ENCODE measurements around the gene IFITM2. TPM values are rescaled to one million over a fixed set of nuclear protein-coding genes. Genes with fewer than 3 reads are reported as not detected.
"Not testable (repeated sequence)": the region's sequence is repeated elsewhere in the genome, so short reads cannot be mapped to it uniquely, and the experiment has no call there.

IFITM2 gene
- total and polyA plus RNA-seq, 2 donors (not counting 1 experiment from before 2014, with no cell fraction given) = 51.2 to 714 TPM

DNA sequence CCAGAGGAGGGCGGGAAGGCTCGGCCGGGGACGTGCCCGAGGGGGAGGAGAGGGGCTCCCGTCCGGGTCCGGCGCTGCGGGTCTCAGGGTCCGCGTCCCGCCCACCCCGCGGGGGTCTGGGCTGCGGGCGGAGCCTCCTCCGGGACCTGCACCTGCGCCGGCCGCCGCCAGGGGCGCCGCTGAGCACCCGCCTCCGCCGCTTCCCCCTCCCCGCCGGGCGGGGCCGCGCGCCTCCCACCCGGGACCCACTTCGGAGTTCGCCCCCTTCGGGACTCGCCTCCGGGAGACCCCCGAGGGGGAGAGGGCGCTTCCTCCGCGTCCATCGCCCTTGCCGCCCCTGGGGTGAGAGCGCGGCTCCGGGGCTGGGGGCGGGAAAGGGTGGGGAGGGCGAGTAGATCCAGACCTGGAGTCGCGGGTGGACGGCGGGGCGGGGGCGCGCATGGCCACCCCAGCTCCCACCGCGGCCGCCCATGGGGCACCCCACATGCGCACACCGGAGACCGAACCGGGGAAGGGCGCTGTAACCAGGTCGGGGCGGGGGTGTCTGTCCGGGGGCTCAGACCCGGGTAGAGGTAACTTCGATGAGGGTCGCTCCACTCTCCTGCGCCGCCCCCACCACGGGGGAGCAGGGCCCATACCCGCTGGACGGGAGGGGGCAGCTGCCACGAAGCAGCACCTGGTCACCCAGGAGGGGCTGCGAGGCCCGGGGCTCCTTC lies 10.9 kb downstream of the IFITM2 start:
- Histone ChIP-seq H3K27ac (ENCODE audit: insufficient read depth, low read length) (peak overlapping the region; percentile 51), H3K4me2 (ENCODE audit: extremely low read depth, insufficient read depth, low read length) (peak overlapping the region; percentile 25), H3K4me3 (replicated peaks in 1 of 4; ENCODE audit: control extremely low read depth in 1 of 4, insufficient read depth in 1 of 4, low read depth in 3 of 4, low read length in 4 of 4) (peak overlapping the region in 3 of 4 experiments; percentile 46 to 83 (median 82)), H3K9ac (ENCODE audit: insufficient read depth, low read length) (peak overlapping the region; percentile 66), H3K79me2 (ENCODE audit: control insufficient read depth, insufficient read depth, low read length) (peaks cover 12% of the 10 kb centered on the region)
- H3K36me3 ChIP-seq (ENCODE audit: control insufficient read depth, insufficient read depth, low read length); H3K4me1 ChIP-seq (ENCODE audit: control insufficient read depth, extremely low read depth, insufficient read depth, low read length); H3K27me3 ChIP-seq (ENCODE audit: control insufficient read depth, insufficient read depth, low read length); H2AFZ ChIP-seq (ENCODE audit: low read length); H4K20me1 ChIP-seq (ENCODE audit: control insufficient read depth, extremely low read depth, insufficient read depth, low read length); H3K9me3 ChIP-seq (ENCODE audit: control insufficient read depth, insufficient read depth, low read depth, low read length); DNase-seq (ENCODE audit: low read depth in 2 of 2): not testable (repeated sequence)

DNA sequence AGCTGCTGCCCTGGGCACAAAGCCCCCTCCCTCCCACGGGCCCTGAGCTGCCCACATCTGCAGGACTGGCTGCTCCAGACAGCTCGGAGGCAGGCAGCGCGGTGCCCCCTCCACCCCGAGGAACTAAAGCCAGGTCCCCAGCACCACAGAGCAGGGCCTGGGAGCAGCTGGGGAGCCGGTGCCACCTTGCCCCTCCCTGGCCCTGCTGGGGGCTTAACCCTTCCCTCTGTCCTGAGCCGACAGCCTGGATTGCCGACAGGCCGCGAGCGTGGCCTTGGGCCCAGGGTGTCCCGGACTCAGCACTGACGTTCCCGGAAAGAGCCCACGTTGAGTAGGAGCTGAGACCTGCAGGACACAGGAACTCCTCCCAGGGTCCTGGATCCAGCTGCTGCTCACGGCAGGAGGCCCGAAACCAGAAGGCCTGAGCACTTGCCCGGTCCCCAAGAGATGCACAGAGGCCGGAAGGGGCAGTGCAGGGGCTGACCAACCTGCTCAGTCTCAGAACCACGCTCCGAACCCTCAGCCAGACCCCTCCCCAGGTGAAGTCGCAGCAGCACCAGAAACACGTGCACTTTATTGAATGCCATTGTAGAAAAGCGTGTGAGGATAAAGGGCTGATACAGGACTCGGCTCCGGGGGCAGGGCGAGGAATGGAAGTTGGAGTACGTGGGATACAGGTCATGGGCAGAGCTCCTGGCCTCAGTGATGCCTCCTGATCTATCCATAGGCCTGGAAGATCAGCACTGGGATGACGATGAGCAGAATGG lies 11.7 kb downstream of the IFITM2 start:
- H3K27me3 ChIP-seq (ENCODE audit: control insufficient read depth, insufficient read depth, low read length); H3K9me3 ChIP-seq (ENCODE audit: control insufficient read depth, insufficient read depth, low read depth, low read length); H3K4me1 ChIP-seq (ENCODE audit: control insufficient read depth, extremely low read depth, insufficient read depth, low read length); DNase-seq (ENCODE audit: low read depth in 2 of 2); H4K20me1 ChIP-seq (ENCODE audit: control insufficient read depth, extremely low read depth, insufficient read depth, low read length); H3K36me3 ChIP-seq (ENCODE audit: control insufficient read depth, insufficient read depth, low read length); H2AFZ ChIP-seq (ENCODE audit: low read length): not testable (repeated sequence)
- Histone ChIP-seq H3K9ac (ENCODE audit: insufficient read depth, low read length) (peak overlapping the region; percentile 79), H3K27ac (ENCODE audit: insufficient read depth, low read length) (peak overlapping the region; percentile 94), H3K79me2 (ENCODE audit: control insufficient read depth, insufficient read depth, low read length) (peaks cover 12% of the 10 kb centered on the region), H3K4me2 (ENCODE audit: extremely low read depth, insufficient read depth, low read length) (peak overlapping the region; percentile 92), H3K4me3 (replicated peaks in 1 of 4; ENCODE audit: control extremely low read depth in 1 of 4, insufficient read depth in 1 of 4, low read depth in 3 of 4, low read length in 4 of 4) (peak overlapping the region; percentile 48 to 88 (median 82))

DNA sequence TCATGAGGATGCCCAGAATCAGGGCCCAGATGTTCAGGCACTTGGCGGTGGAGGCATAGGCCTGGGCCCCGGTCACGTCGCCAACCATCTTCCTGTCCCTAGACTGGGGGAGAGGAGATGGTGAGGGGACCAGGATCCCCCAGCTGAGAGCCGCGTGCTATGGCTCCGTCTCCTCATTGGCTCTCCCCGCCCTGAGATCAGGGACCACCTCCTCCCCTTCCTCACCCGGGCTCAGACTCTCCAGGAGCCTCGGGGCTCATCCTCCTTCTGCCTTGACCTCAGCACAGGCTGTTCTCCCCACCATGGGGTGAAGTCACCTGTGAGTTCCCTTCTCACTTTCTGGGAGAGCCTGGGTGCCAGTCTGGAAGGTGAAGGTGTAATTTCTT lies 12.3 kb downstream of the IFITM2 start:
- Histone ChIP-seq H3K27ac (ENCODE audit: insufficient read depth, low read length) (peak overlapping the region; percentile 94), H3K4me2 (ENCODE audit: extremely low read depth, insufficient read depth, low read length) (peak overlapping the region; percentile 92), H3K9ac (ENCODE audit: insufficient read depth, low read length) (peak overlapping the region; percentile 79), H3K79me2 (ENCODE audit: control insufficient read depth, insufficient read depth, low read length) (peaks cover 12% of the 10 kb centered on the region), H3K4me3 (replicated peaks in 1 of 4; ENCODE audit: control extremely low read depth in 1 of 4, insufficient read depth in 1 of 4, low read depth in 3 of 4, low read length in 4 of 4) (peak overlapping the region; percentile 48 to 88 (median 82))
- H2AFZ ChIP-seq (ENCODE audit: low read length); H3K36me3 ChIP-seq (ENCODE audit: control insufficient read depth, insufficient read depth, low read length); H4K20me1 ChIP-seq (ENCODE audit: control insufficient read depth, extremely low read depth, insufficient read depth, low read length); H3K9me3 ChIP-seq (ENCODE audit: control insufficient read depth, insufficient read depth, low read depth, low read length); DNase-seq (ENCODE audit: low read depth in 2 of 2); H3K27me3 ChIP-seq (ENCODE audit: control insufficient read depth, insufficient read depth, low read length); H3K4me1 ChIP-seq (ENCODE audit: control insufficient read depth, extremely low read depth, insufficient read depth, low read length): not testable (repeated sequence)

DNA sequence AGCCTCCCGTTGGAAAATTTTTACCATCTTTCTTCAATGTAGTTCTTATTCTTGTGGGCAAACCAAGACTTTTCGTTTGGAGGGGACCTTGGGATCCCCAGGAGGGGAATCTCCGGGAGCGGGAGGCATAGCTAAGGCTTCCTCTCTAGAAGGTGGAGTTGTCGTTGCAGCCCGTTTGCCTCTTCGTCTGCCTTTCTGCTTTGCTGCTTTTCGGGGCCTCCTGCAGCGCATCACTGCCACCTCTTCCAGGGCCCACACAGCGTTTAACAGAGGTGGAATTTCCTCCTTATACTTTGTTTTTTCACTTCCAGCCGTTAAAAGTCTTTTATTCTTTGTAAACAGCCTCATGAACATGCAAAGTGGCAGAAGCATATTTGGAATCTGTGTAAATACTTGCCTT lies 16.5 kb downstream of the IFITM2 start:
- H3K4me1 ChIP-seq (ENCODE audit: control insufficient read depth, extremely low read depth, insufficient read depth, low read length) = peaks cover 14% of the 10 kb centered on the region
- H3K79me2 ChIP-seq (ENCODE audit: control insufficient read depth, insufficient read depth, low read length) = peaks cover 12% of the 10 kb centered on the region
- peak overlapping the region; percentile 10 for H3K27ac ChIP-seq (ENCODE audit: insufficient read depth, low read length)
- TF ChIP-seq EZH2 (IDR thresholded peaks at IDR 0.05; ENCODE audit: low read length, missing control alignments) = no peak
- TF ChIP-seq, protein P1, sequence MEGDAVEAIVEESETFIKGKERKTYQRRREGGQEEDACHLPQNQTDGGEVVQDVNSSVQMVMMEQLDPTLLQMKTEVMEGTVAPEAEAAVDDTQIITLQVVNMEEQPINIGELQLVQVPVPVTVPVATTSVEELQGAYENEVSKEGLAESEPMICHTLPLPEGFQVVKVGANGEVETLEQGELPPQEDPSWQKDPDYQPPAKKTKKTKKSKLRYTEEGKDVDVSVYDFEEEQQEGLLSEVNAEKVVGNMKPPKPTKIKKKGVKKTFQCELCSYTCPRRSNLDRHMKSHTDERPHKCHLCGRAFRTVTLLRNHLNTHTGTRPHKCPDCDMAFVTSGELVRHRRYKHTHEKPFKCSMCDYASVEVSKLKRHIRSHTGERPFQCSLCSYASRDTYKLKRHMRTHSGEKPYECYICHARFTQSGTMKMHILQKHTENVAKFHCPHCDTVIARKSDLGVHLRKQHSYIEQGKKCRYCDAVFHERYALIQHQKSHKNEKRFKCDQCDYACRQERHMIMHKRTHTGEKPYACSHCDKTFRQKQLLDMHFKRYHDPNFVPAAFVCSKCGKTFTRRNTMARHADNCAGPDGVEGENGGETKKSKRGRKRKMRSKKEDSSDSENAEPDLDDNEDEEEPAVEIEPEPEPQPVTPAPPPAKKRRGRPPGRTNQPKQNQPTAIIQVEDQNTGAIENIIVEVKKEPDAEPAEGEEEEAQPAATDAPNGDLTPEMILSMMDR (conservative IDR thresholded peaks at IDR 0.05 in 1 of 2, IDR thresholded peaks at IDR 0.05 in 1 of 2; ENCODE audit: low read depth in 1 of 2, low read length in 2 of 2) = no peak
- no peak overlapping the region for H3K9ac ChIP-seq (ENCODE audit: insufficient read depth, low read length)
- peaks cover 1% of the 10 kb centered on the region for H3K36me3 ChIP-seq (ENCODE audit: control insufficient read depth, insufficient read depth, low read length)
- H3K9me3 ChIP-seq (ENCODE audit: control insufficient read depth, insufficient read depth, low read depth, low read length) = no peaks in the 10 kb centered on the region
- H3K4me3 ChIP-seq (replicated peaks in 1 of 4; ENCODE audit: control extremely low read depth in 1 of 4, insufficient read depth in 1 of 4, low read depth in 3 of 4, low read length in 4 of 4) = no peak overlapping the region
- peak overlapping the region; percentile 15 for H3K4me2 ChIP-seq (ENCODE audit: extremely low read depth, insufficient read depth, low read length)
- no peaks in the 10 kb centered on the region for H3K27me3 ChIP-seq (ENCODE audit: control insufficient read depth, insufficient read depth, low read length)
- DNase-seq (ENCODE audit: low read depth in 2 of 2) = no peak
- H4K20me1 ChIP-seq (ENCODE audit: control insufficient read depth, extremely low read depth, insufficient read depth, low read length) = no peaks in the 10 kb centered on the region
- H2AFZ ChIP-seq (ENCODE audit: low read length) = peak overlapping the region; percentile 73

DNA sequence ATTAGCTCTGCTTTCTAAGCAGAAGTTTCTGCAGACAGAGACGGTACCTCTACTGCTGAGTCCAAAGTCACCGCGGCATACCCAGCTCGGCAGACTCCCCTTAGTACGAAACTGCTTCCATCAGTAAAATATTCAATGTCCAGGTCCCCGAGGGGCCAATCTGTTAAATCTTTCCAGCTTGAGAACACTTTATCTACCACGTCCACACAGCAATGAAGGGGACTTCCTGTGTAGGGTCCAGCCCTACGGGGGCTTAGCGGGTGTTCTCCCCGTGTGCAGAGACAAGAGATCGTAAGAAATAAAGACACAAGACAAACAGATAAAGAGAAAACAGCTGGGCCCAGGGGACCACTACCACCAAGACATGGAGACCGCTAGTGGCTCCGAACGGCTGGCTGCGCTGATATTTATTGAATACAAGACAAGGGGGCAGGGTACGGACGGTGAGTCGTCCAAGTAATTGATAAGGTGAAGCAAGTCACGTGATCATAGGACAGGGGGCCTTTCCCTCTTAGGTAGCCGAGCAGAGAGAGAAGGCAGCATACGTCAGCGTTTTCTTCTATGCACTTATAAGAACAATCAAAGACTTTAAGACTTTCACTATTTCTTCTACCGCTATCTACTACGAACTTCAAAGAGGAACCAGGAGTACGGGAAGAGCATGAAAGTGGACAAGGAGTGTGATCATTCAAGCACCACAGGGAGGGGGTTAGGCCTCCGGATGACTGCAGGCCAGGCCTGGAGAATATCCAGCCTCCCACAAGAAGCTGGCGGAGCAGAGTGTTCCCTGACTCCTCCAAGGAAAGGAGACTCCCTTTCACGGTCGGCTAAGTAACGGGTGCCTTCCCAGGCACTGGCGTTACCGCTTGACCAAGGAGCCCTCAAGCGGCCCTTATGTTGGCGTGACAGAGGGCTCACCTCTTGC lies 17.2 kb downstream of the IFITM2 start:
- not testable (repeated sequence) for H3K9ac ChIP-seq (ENCODE audit: insufficient read depth, low read length); H3K79me2 ChIP-seq (ENCODE audit: control insufficient read depth, insufficient read depth, low read length); H3K9me3 ChIP-seq (ENCODE audit: control insufficient read depth, insufficient read depth, low read depth, low read length); DNase-seq (ENCODE audit: low read depth in 2 of 2); H3K36me3 ChIP-seq (ENCODE audit: control insufficient read depth, insufficient read depth, low read length); H4K20me1 ChIP-seq (ENCODE audit: control insufficient read depth, extremely low read depth, insufficient read depth, low read length); H3K27me3 ChIP-seq (ENCODE audit: control insufficient read depth, insufficient read depth, low read length); H3K4me3 ChIP-seq (replicated peaks in 1 of 4; ENCODE audit: control extremely low read depth in 1 of 4, insufficient read depth in 1 of 4, low read depth in 3 of 4, low read length in 4 of 4)
- Histone ChIP-seq H3K27ac (ENCODE audit: insufficient read depth, low read length) (peak overlapping the region; percentile 10), H2AFZ (ENCODE audit: low read length) (peak overlapping the region; percentile 73), H3K4me2 (ENCODE audit: extremely low read depth, insufficient read depth, low read length) (peak overlapping the region; percentile 15), H3K4me1 (ENCODE audit: control insufficient read depth, extremely low read depth, insufficient read depth, low read length) (peaks cover 14% of the 10 kb centered on the region)

All from fibroblast of lung (primary cell).